Right atrium auricular region (tissue), 2 donors: ENCODE results near the gene ASAH2B. TPM values are rescaled to one million over a fixed set of nuclear protein-coding genes. Genes with fewer than 3 reads are reported as not detected.
"Not testable (repeated sequence)": the region's sequence is repeated elsewhere in the genome, so short reads cannot be mapped to it uniquely, and the experiment has no call there.

ENCODE experiments used
- DNase-seq: peaks from one replicate; pipeline ENCODE4 v3.0.0-alpha.2; 2019; ENCODE audit warnings: low spot score
- H3K27ac ChIP-seq, 2 donors: fragments of 200-600 bp; sonication (generic); 1 replicate in 1 of 2; 2 replicates in 1 of 2; pipeline ENCODE4 v1.5.1; 2016 to 2019
- H3K27me3 ChIP-seq, 2 donors: fragments of 200-600 bp; sonication (generic); one replicate each; pipeline versions ENCODE4 v1.5.1 to v1.6.0; 2017 to 2019
- H3K36me3 ChIP-seq: fragments of 200-600 bp; sonication (generic); one replicate; pipeline ENCODE4 v1.5.1; 2016
- H3K4me1 ChIP-seq, 2 donors: fragments of 200-600 bp; sonication (generic); one replicate each; pipeline versions ENCODE4 v1.5.1 to v1.6.0; 2017 to 2019
- H3K4me3 ChIP-seq, 2 donors: fragments of 200-600 bp; sonication (generic); 1 replicate in 1 of 2; 2 replicates in 1 of 2; pipeline ENCODE4 v1.5.1; 2017 to 2019; ENCODE audit warnings: mild to moderate bottlenecking in 1 of 2, moderate library complexity in 1 of 2
- H3K9me3 ChIP-seq, 2 donors: fragments of 200-600 bp; sonication (generic); one replicate each; pipeline ENCODE4 v1.5.1; 2019
- CTCF ChIP-seq, 2 donors: fragments of 200-600 bp; sonication (generic); IDR thresholded peaks; one replicate each; pipeline ENCODE4 v1.5.1; 2019; ENCODE audit warnings: antibody characterized with exemption in 2 of 2
- total RNA-seq, 2 donors: library from RNA; depleted of rRNA; stranded (reverse); fragments of >200 nt; gene quantifications; one replicate each; pipeline ENCODE4 v1.1.0, GENCODE V29; 2016

Gene ASAH2B
- 1 to 10 TPM; 1.5 TPM for total RNA-seq

GRCh38 chr10:50739618-50740292 lies at the start of gene ASAH2B:
TSS of gene ASAH2B (plus strand) at chr10:50739936. CDS start at chr10:50745131, 5,195 bp downstream.
- Histone ChIP-seq H3K4me3 (peak within 1 kb of the TSS; percentile 65 to 77), H3K9me3 (no peaks in the 10 kb centered on the region), H3K36me3 (no peaks in the 10 kb centered on the region), H3K4me1 (peaks cover 0 to 6% of the 10 kb centered on the region in 2 donors), H3K27me3 (no peaks in the 10 kb centered on the region), H3K27ac (peak within 1 kb of the TSS; percentile 85 to 87)
- DNase-seq, result peak; percentile 89
- TF ChIP-seq CTCF (IDR thresholded peaks at IDR 0.05), result peak in 1 of 2 donors; percentile 25

GRCh38 chr10:50697819-50698218 lies 41.9 kb upstream of the ASAH2B start:
- not testable (repeated sequence) for H3K9me3 ChIP-seq, H3K27me3 ChIP-seq, DNase-seq, H3K27ac ChIP-seq, H3K36me3 ChIP-seq, H3K4me1 ChIP-seq, H3K4me3 ChIP-seq

GRCh38 chr10:50701947-50702346 lies 37.8 kb upstream of the ASAH2B start:
- not testable (repeated sequence) for H3K9me3 ChIP-seq, H3K27ac ChIP-seq, DNase-seq, H3K36me3 ChIP-seq, H3K27me3 ChIP-seq, H3K4me1 ChIP-seq, H3K4me3 ChIP-seq

GRCh38 chr10:50702997-50703396 lies 36.7 kb upstream of the ASAH2B start:
- H3K9me3 ChIP-seq, H3K4me1 ChIP-seq, H3K27me3 ChIP-seq, DNase-seq, H3K4me3 ChIP-seq, H3K36me3 ChIP-seq, H3K27ac ChIP-seq: not testable (repeated sequence)

- DNase-seq, H3K27ac ChIP-seq, H3K4me3 ChIP-seq, H3K27me3 ChIP-seq, H3K4me1 ChIP-seq, H3K9me3 ChIP-seq, H3K36me3 ChIP-seq: not testable (repeated sequence)
These were observed 35.2 kb upstream of the ASAH2B start for GRCh38 chr10:50704436-50705079.

- not testable (repeated sequence) for H3K4me1 ChIP-seq, H3K27me3 ChIP-seq
These were observed 33.7 kb upstream of the ASAH2B start for GRCh38 chr10:50706006-50706405.

GRCh38 chr10:50710241-50710640 lies 29.5 kb upstream of the ASAH2B start:
- not testable (repeated sequence) for H3K27ac ChIP-seq, H3K36me3 ChIP-seq, H3K27me3 ChIP-seq, H3K4me1 ChIP-seq, DNase-seq, H3K9me3 ChIP-seq, H3K4me3 ChIP-seq

More at GRCh38 chr10:50706006-50706405, 33.7 kb upstream of the ASAH2B start:
- not testable (repeated sequence) for H3K9me3 ChIP-seq, H3K27ac ChIP-seq, H3K4me3 ChIP-seq, H3K36me3 ChIP-seq, DNase-seq

GRCh38 chr10:50723812-50724211 lies 15.9 kb upstream of the ASAH2B start:
- not testable (repeated sequence) for H3K36me3 ChIP-seq, H3K27me3 ChIP-seq, H3K4me1 ChIP-seq, DNase-seq, H3K27ac ChIP-seq, H3K4me3 ChIP-seq, H3K9me3 ChIP-seq

GRCh38 chr10:50728112-50728511 lies 11.6 kb upstream of the ASAH2B start:
- not testable (repeated sequence) for H3K4me3 ChIP-seq, H3K36me3 ChIP-seq, H3K27ac ChIP-seq, DNase-seq, H3K4me1 ChIP-seq, H3K9me3 ChIP-seq, H3K27me3 ChIP-seq

- Histone ChIP-seq H3K4me3 (peak overlapping the region; percentile 65 to 77), H3K27ac (peak overlapping the region; percentile 85 to 87)
- not testable (repeated sequence) for H3K27me3 ChIP-seq, H3K36me3 ChIP-seq, DNase-seq, H3K4me1 ChIP-seq, H3K9me3 ChIP-seq
These were observed 634 bp upstream of the ASAH2B start for GRCh38 chr10:50738987-50739617.
